ENCODE results near the gene ZNF544.
"Not testable (repeated sequence)": the region's sequence is repeated elsewhere in the genome, so short reads cannot be mapped to it uniquely, and the experiment has no call there.

The ZNF544 gene

DNA sequence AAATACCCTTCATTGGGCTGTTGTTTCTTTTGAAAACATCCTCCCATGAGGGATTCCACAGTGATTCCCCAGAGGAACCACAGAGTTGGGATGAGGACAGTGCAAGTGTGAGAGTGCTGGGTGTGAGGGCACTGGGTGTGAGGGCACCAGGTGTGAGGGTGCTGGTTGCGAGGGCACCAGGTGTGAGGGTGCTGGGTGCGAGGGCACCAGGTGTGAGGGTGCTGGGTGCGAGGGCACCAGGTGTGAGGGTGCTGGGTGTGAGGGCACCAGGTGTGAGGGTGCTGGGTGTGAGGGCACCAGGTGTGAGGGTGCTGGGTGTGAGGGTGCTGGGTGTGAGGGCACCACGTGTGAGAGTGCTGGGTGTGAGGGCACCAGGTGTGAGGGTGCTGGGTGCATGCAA, 29.5 kb downstream of the ZNF544 start:
- DNase-seq (ENCODE audit: low read depth) = not testable (repeated sequence)

DNA sequence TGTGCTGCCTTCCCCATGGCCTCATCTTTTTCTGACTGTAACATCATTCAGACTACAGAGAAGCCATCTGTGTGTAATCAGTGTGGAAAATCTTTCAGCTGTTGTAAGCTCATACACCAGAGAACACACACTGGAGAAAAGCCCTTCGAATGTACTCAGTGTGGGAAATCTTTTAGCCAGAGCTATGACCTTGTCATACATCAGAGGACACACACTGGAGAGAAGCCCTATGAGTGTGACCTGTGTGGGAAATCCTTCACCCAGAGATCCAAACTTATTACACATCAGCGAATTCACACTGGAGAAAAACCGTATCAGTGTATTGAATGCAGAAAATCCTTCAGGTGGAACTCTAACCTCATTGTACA, 32.9 kb downstream of the ZNF544 start:
- DNase-seq (ENCODE audit: low read depth) = no peak

DNA sequence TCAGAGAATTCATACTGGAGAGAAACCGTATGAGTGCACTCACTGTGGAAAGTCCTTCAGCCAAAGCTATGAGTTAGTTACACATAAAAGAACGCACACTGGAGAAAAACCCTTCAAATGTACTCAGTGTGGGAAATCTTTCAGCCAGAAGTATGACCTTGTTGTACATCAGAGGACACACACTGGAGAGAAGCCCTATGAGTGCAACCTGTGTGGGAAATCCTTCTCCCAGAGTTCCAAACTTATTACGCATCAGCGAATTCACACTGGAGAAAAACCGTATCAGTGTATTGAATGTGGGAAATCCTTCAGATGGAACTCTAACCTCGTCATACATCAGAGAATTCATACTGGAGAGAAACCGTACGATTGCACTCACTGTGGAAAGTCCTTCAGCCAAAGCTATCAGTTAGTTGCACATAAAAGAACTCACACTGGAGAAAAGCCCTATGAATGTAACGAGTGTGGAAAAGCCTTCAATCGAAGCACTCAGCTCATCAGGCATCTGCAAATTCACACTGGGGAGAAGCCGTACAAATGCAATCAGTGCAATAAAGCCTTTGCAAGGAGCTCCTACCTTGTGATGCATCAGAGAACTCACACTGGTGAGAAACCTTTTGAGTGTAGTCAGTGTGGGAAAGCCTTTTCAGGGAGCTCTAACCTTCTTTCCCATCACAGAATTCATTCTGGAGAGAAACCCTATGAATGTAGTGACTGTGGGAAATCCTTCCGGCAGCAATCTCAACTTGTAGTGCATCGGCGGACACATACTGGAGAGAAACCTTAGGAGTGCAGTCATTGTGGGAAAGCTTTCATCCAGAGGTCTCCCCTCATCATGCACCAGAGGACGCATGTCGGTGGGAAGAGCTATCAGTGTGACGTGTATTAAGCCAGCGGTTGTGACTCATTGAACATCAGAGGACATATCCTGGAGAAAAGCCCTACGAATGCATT, 33.5 kb downstream of the ZNF544 start:
- no peak for DNase-seq (ENCODE audit: low read depth)

DNA sequence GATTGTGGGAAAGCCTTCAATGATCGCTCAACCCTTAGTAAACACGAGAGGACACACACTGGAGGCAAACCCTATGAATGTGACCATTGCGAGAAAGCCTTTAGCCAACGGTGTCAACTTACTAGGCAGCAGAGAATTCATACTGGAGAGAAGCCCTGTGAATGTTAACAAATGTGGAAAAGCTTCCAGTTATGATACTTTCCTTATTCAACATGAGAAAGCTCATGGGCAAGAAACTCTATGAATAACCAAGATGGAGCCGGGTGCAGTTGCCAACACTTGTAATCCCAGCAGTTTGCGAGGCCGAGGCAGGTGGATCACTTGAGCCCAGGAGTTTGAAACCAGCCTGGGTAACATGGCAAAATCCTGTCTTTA, 34.2 kb downstream of the ZNF544 start:
- no peak for DNase-seq (ENCODE audit: low read depth)

DNA sequence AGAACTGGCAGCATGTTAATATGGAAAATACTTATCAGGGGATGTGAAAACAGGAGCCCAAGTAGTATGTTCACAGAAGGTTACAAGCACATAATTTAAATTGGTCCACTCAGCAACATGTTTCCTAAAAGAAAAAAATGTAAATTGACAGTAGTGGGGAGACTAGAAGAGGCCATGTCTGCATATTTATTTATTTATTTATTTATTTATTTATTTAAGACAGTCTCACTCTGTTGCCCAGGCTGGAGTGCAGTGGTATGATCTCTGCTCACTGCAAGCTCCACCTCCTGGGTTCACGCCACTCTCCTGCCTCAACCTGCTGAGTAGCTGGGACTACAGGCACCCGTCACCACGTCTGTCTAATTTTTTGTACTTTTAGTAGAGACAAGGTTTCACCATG, 36.4 kb downstream of the ZNF544 start:
- DNase-seq (ENCODE audit: low read depth) = no peak

DNA sequence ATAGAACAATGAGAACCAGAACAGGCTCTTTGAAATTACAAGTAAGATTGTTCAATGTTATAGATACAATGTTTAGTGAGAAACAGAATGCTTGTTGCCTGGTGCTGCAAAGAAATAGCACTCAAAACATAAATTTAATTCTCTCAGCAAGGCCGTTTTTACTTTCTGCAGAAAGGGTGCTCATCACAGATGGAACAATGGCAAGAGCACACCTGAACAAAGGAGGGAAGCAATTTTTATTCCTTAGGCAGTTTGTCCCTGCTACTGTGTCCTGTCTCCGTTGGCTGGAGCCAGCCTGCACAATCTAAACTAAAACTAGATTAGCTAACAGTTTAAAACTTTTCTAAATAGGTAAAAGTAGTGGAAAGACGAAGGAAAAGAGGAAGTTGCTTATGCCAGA, 39.6 kb downstream of the ZNF544 start:
- no peak for DNase-seq (ENCODE audit: low read depth)

DNA sequence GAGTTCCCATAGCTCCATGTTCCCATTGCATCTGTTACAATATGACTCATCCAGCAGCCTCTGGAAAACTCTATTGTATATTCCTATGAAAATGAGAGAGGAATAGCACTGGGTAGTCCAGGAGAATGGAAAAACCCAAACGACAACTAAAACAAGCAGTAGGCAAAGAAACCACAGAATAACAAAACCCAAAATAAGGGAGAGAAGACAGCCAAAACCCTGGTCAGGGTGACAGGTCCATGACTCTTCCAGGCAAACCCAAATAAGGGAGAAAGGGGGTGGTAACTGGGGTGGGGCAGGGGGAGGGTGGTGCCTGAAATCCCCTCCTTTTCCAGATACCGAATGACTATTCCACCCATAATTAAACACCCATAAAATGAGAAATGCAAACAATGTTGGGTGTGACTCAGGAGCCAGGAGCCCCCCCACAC, 46.1 kb downstream of the ZNF544 start:
- no peak for DNase-seq (ENCODE audit: low read depth)

DNA sequence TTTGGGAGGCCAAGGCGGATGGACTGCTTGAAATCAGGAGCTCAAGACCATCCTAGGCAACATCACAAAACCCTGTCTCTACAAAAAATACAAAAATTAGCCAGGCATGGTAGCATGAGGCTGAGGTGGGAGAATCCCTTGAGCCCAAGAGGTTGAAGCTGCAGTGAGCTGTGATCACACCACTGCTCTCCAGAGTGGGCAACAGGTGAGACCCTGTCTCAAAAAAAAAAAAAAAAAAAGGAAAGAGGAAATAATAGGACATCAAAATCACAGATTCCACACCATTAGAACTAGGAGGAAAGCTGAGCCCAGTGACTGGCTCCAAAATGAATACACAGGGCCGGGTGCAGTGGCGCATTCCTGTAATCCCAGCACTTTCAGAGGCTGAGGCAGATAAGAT, 46.9 kb downstream of the ZNF544 start:
- no peak for DNase-seq (ENCODE audit: low read depth)

DNA sequence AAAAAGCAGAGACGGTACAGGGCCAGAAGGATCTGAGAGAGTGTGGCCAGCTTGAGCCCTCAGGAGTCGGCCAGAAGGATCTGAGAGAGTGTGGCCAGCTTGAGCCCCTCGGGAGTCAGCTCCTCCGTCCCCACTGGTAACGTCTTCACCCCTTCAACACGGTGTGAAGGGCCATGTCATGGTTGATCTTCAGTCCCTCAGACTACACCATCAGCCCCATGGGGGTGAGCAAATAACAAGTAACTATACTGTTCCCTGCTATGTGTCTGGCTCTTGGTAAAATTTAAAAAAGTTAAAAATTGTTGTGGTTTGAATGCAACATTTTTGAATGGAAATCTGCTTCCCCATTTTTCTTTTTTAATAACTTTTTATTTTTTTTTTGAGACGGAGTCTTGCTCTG, 48.5 kb downstream of the ZNF544 start:
- no peak for DNase-seq (ENCODE audit: low read depth)

DNA sequence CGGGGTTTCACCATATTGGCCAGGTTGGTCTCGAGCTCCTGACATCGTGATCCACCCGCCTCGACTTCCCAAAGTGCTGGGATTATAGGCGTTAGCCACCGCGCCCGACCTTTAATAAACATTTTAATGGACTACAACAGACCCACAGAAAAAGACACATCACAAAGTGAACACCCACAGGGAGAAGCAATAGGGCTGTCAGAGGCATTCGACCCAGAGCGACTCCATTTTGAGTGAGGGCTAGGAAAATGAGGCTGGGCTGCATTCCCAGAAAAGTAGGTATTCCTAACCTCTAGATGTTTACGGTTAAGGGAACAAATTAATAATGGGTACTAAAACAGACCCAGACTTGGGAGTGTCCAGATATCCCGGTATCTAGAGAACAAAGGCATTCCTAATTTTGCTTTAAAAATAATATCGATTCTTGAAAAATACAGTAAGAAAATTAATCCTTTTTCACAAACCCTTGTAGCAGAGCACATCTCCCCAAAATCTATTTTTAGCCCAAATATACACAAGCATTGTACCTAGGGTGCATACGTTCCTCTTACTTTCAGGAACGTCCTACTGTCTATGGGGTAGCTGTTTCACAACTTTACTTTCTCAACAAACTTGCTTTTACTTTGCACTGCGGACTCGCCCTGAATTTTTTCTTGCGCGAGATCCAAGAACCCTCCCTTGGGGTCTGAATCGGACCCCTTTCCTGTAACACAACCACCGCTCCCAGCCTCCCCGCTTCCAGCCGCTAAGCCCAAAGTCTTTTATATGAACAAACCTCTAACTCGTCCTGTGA, 49.2 kb downstream of the ZNF544 start:
- DNase-seq (ENCODE audit: low read depth) = no peak

DNA sequence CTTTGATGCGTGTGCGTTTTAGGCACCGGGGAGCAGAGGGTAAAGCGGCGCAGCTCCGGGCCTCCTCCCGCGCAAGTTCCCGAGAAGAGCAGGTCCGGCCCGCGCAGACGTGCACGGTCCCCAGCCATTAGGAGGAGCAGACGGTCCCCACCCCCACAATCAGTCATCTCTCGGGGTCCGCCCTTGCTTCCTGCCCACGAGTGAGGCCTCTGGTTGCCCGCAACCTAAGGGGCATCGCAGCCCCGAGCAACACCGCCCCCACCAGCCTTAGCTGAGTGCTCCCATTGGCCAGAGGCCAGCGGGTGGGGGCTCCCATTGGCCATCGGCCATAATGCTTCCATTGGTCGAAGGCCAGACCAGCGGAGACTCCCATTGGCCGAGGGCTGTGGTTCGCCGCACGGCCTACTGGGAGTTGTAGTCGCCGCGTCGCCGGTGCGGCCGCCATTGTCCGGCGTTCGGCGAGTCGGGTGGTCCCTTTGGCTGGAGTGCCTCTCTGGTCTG, 49.9 kb downstream of the ZNF544 start, which contains the start of gene ZNF8:
Gene ZNF8, plus strand, starts transcription at position 415 of the 501 bp plus-strand sequence. CDS start 127 bp downstream, outside the sequence.
- peak; percentile 98 for DNase-seq (ENCODE audit: low read depth)

DNA sequence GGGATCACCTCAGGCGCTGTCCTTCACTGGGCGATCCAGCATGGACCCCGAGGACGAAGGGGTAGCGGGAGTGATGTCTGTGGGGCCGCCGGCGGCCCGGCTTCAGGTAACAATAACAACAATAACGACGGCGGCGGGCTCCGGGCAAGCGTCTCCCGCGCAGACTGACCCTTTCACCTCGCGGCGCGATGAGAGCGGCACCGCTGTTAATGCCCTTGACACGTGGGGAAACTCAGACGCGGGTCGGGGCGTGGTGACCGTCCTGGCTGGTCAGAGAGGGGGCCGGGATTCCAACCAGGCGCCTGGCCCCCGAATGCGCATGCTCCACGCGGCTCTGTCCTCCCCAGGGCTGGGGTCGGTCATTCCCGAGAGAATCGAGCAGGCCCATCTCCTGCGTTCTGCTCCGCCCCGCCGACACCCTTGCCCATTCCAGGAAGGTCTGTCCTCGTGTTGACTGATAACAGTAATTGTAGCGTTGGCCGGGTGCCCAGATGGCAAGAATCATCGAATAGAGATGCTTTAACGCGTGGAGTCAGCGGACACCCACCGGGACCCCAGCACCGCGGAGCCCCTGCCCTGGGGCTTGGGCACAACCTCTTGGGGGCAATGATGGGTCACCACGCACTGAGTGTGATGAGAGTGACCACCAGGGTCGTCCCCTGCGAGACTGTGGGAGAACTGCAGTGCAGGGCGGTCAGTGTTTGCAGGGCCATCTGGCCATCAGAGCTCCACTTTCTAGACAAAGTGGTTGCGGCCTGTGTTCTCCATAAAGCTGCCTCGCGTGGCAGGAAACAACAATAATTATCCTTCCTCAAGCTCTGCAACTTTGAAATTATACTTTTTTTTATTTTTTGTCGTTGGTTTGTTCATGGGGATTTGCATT, 50.6 kb downstream of the ZNF544 start:
- peak; percentile 35 for DNase-seq (ENCODE audit: low read depth)

DNA sequence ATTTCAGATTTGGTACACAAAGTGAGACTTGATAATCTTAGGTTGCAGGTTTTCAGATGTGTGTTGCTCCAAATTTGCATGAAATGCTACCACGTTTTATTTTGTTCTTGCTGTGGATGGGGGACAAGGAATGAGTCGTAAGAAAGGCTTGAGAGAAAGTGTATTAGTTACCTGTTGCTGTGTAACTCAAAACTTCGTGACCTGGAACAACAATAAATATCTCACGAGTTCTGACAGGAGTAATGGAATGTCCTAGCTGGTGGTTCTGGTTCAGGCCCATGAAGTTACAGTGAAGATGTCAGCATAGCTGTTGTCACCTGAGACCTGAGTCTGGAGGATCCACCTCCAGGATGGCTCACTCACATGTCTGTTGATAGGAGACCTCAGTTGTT, 51.2 kb downstream of the ZNF544 start:
- DNase-seq (ENCODE audit: low read depth) = no peak

DNA sequence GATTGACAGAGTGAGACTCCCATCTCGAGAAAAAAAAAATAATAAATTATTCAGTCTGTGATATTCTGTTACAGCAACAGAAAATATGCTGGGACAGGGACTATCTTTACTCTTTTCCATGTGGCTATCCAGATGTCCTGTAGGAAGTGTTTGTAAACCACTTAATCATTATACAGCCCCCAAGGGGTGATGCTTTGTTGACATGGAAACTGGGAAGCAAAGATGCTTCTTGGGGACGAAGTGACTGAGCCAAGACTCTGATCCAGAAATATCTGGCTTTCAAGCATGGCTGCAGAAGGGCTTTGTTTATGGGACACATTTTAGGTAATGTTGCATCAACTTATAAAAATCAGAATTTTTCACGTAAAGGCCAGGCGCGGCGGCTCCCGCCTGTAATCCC, 55.5 kb downstream of the ZNF544 start:
- no peak for DNase-seq (ENCODE audit: low read depth)

DNA sequence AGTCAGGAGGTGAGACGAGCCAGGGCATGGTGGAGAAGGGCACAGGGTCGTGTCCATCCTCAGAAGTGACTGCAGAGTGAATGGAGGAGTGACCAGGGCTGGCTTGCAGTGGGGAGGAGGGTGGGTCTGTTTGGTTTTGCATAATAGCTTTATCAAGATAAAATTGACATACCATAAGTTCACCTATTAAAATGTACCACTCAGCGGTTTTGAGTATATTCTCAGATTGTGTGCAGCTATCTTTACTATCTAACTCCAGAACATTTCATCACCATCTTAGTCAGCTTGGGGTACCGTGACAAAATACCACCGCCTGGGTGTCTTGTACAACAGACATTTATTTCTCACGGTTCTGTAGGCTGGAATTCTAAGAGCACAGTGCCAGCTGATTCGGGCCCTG, 63.2 kb downstream of the ZNF544 start:
- no peak for DNase-seq (ENCODE audit: low read depth)

DNA sequence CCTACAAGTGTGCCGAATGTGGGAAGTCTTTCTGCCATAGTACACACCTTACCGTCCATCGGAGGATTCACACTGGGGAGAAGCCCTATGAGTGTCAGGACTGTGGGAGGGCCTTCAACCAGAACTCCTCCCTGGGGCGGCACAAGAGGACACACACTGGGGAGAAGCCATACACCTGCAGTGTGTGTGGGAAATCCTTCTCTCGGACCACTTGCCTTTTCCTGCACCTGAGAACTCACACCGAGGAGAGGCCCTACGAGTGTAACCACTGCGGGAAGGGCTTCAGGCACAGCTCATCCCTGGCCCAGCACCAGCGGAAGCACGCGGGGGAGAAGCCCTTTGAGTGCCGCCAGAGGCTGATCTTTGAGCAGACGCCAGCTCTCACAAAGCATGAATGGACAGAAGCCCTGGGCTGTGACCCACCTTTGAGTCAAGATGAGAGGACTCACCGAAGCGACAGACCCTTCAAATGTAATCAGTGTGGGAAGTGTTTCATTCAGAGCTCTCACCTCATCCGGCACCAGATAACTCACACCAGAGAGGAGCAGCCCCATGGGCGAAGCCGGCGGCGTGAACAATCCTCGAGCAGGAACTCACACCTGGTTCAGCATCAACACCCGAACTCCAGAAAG, 66.1 kb downstream of the ZNF544 start:
- no peak for DNase-seq (ENCODE audit: low read depth)

DNA sequence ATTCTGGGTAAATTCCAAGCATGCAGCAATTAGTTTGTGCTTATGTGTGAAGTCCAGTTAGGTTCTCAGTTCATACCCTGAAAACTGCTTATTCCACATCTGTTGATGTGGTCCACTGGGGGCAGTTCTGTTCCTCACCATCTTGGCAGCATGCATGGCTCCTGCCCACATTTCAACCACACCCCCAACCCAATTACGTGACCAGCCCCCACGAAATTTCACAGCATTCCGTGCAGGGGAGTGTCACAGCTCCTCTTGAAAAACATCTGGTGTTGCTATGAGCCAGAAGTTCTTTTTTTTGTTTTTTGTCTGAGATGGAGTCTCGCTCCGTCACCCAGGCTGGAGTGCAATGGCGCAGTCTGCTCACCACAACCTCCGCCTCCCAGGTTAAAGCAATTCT, 67.4 kb downstream of the ZNF544 start:
- no peak for DNase-seq (ENCODE audit: low read depth)

DNA sequence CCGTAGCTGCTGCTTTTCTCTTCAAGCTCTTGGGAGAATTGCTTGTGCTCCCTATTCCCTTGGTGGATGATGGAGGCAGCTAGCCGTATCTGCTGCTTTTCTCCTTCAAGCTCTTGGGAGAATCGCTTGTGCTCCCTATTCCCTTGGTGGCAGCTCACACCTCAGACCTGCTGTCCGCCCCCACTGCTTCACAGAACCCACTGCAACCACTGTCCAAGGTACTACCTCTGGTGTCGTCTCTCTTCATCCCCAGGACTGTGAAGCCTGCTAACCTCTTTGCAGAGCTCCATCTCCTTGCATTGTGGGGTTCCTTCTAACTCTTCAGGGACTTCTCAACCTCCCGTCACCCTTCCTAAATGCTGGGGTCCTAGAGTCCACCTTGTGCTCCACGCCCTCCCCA, 71.9 kb downstream of the ZNF544 start:
- no peak for DNase-seq (ENCODE audit: low read depth)

DNA sequence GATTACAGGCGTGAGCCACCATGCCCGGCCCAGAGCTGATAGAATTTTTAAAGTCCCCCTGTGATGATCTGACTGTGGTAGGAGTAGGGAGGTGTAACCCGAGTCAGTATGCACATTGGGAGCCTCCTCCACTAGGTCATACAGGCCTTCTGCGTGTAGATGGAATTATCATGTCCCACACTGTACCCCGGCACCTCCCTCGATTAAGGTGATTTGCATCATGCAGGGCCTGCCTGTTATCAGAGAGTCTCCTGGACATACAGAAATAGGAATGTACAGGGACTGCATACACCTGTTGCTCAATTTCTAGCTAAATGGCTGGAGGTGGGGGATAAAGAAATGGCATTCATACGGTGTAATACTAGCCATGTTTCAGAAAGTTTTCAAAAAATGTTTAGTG, 75.5 kb downstream of the ZNF544 start:
- no peak for DNase-seq (ENCODE audit: low read depth)

DNA sequence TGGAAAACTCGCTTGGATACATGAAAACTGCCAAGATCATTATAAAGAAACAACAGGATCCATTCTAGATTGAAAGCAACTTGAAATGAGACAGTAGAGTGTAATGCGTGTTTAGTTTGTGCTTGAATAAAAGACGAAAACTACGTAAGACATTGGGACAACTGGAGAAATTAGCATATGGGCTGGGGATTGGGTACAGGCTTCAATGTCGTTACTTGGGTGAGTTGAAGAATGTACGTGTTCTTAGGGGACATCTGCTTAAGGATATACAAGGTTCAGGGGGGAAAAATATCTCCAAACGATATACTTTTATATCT, 76.0 kb downstream of the ZNF544 start:
- no peak for DNase-seq (ENCODE audit: low read depth)

DNA sequence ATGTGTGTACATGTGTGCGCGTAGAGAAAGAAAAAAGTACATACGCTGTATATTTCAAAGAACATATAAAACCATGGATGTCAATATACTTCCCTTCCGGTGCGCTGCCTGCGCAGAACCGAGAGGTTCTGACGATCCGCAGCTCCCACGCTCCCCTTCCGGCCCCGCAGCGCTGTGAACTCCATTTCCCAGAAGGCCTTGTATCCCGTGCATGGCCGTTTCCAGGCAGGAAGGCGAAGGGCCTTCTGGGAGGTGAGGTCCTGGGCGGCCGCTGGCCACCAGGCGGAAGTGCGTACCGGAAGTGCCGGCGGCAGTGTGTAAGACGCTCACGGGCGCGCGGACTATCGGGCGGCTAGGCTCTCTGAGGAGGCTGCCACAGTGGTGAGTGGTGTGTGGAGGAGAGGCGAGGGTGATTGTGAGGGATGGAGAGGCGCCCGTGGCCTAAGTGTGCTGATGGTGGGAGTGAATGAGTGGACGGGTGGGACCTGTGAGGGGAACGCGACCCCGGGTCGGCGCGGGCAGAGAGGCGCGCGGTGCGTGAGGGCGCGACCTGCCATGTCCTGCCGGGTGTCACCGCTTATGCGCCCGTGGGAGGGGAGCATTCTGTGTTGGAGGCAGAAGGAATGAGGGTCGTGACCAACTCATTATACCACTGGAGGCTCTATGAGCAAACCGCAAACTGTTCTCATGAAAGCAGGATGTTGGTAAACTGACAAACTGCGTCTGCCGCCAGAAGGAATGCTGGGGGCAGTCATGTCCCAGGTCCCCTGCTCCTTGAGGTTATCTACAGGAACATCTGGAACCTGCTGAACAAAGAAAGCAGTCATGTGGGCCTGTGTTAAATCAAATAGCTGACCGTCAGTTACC, 76.6 kb downstream of the ZNF544 start, which contains the start of gene ERVK3-1:
Gene ERVK3-1, plus strand, starts transcription at position 313 of the 867 bp plus-strand sequence. CDS start 6,792 bp downstream, outside the sequence.
- DNase-seq (ENCODE audit: low read depth) = peak; percentile 92
